Natural killer cell (primary cell): ENCODE data around the gene COMMD1. TPM values are rescaled to one million over a fixed set of nuclear protein-coding genes. Genes with fewer than 3 reads are reported as not detected.
A peak's percentile ranks its signal among the peaks of the same experiment; 100 is the strongest.

Experiments
- ATAC-seq, 3 donors: fragments of 150-1000 bp in 2 of 3; fragments of 200-7000 bp in 1 of 3; cut with Tn5 transposase; 1 replicate in 1 of 3; 2 replicates in 2 of 3; pipeline ENCODE4 v1.10.0; 2021; ENCODE audit warnings: mild to moderate bottlenecking in 2 of 3, moderate library complexity in 2 of 3
- DNase-seq, 2 donors: peaks; one replicate each; pipeline versions ENCODE4 v3.0.0 to v3.0.0-alpha.2; 2013 to 2021; ENCODE audit warnings: mixed read lengths in 1 of 2
- H3K27ac ChIP-seq: one replicate; pipeline ENCODE4 v1.5.1; 2013; ENCODE audit warnings: mild to moderate bottlenecking, low read length
- H3K27me3 ChIP-seq: one replicate; pipeline ENCODE4 v1.6.1; 2013; ENCODE audit warnings: low read length; ENCODE audit not compliant: control insufficient read depth, insufficient read depth
- H3K36me3 ChIP-seq: one replicate; pipeline ENCODE4 v1.6.1; 2013; ENCODE audit warnings: low read length; ENCODE audit not compliant: control insufficient read depth, insufficient read depth
- H3K4me1 ChIP-seq: one replicate; pipeline ENCODE4 v1.6.1; 2013; ENCODE audit warnings: low read length; ENCODE audit not compliant: control insufficient read depth, insufficient read depth
- H3K4me3 ChIP-seq: one replicate; pipeline ENCODE4 v1.5.1; 2013; ENCODE audit warnings: low read length
- H3K9me3 ChIP-seq: one replicate; pipeline ENCODE4 v1.6.1; 2013; ENCODE audit warnings: low read length; ENCODE audit not compliant: control insufficient read depth, insufficient read depth
- H3K27ac Mint-ChIP-seq, 2 donors: one replicate each; pipeline ENCODE4 v1.8.0; 2022; ENCODE audit warnings: mild to moderate bottlenecking in 2 of 2, mixed read lengths in 2 of 2, moderate library complexity in 1 of 2
- H3K27me3 Mint-ChIP-seq, 2 donors: one replicate each; pipeline ENCODE4 v1.8.0; 2022; ENCODE audit warnings: low read depth in 2 of 2, mixed read lengths in 2 of 2
- H3K36me3 Mint-ChIP-seq: one replicate; pipeline ENCODE4 v1.8.0; 2022; ENCODE audit warnings: mixed read lengths
- H3K4me1 Mint-ChIP-seq, 2 donors: one replicate each; pipeline ENCODE4 v1.8.0; 2022; ENCODE audit warnings: mixed read lengths in 2 of 2
- H3K4me3 Mint-ChIP-seq: one replicate; pipeline ENCODE4 v1.8.0; 2022; ENCODE audit warnings: mild to moderate bottlenecking, moderate library complexity, mixed read lengths
- H3K9me3 Mint-ChIP-seq, 2 donors: one replicate each; pipeline ENCODE4 v1.8.0; 2022; ENCODE audit warnings: mixed read lengths in 2 of 2
- CTCF ChIP-seq: fragments of 200-600 bp; IDR thresholded peaks from one replicate; pipeline ENCODE4 v1.8.0; 2022; ENCODE audit warnings: antibody characterized with exemption
- WGBS: methylation state at CpG from one replicate; pipeline ENCODE4 v1.1.7; 2013; ENCODE audit warnings: missing lambda C conversion rate; ENCODE audit not compliant: insufficient coverage; 5-methylcytosine and 5-hydroxymethylcytosine counted together
- intact Hi-C: fragments of 100-400 bp; cut with micrococcal nuclease; formaldehyde crosslinking; loops from one replicate; pipeline ENCODE4 v1.14.2; 2022
- total RNA-seq, 4 donors: library from RNA; stranded (reverse); fragments of 120-200 nt in 1 of 4; gene quantifications; one replicate each; pipeline versions ENCODE4 v1.2.3 to v1.2.4, GENCODE V29; 2013 to 2022

COMMD1 gene
- total RNA-seq, 3 donors from 2014 or later (not counting 1 experiment from before 2014, with no cell fraction given): 24.3 to 36.7 (median 27.2) TPM

DNA sequence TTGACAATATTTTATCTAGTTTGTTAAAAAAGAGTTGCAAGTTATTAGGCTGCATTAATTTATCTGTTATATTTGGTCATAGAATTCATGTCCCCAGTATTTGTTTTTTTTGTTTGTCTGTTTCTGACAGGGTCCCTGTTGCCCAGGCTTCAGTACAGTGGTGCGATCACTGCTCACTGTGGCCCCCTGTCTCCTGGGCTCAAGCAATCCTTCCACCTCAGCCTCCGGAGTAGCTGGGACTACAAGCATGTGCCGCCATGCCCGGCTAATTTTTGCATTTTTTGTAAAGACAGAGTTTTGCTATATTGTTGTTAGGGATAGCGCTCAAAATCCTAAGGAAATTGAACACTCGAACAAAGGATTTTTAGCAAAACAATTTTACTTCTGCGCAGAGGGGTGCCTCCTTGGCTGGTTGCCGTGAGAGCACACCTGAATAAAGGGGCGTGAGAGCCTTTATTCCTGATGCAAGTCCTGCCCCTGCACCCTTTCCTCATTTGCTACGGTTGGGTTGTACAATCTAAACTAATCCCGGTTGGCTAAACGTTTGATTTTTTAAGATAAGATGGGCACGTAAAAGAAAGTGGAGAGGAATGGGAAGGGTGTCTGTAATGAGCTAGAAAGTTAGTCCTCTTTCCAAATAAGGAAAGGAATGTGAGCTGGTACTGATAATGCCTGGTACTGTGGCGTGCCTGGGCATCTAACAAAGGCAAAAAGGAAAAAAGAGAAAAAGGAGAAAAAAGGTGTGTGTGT lies 65.5 kb downstream of the COMMD1 start:
- H3K4me1 ChIP-seq: no peaks in the 10 kb centered on the region
- peaks cover 10 to 14% of the 10 kb centered on the region in 2 donors for H3K4me1 Mint-ChIP-seq
- no peaks in the 10 kb centered on the region for H3K36me3 ChIP-seq
- no peak overlapping the region for H3K27ac ChIP-seq
- H3K9me3 Mint-ChIP-seq: no peaks in the 10 kb centered on the region
- H3K27me3 ChIP-seq: no peaks in the 10 kb centered on the region
- DNase-seq: no peak
- intact Hi-C loops: no loop called here
- no peak overlapping the region for H3K4me3 ChIP-seq
- peak overlapping the region in 1 of 2 donors; percentile 26 for H3K27ac Mint-ChIP-seq
- ATAC-seq: no peak
- H3K27me3 Mint-ChIP-seq: no peaks in the 10 kb centered on the region
- no peak for TF ChIP-seq CTCF
- no peak overlapping the region for H3K4me3 Mint-ChIP-seq
- 95% methylated on average over 14 of the region's 14 CpGs for WGBS
- no peaks in the 10 kb centered on the region for H3K9me3 ChIP-seq
- H3K36me3 Mint-ChIP-seq: no peaks in the 10 kb centered on the region

- H3K27ac Mint-ChIP-seq: no peak overlapping the region
- Histone ChIP-seq H3K27ac (no peak overlapping the region), H3K27me3 (no peaks in the 10 kb centered on the region), H3K4me3 (no peak overlapping the region), H3K36me3 (no peaks in the 10 kb centered on the region), H3K9me3 (no peaks in the 10 kb centered on the region), H3K4me1 (no peaks in the 10 kb centered on the region)
- ATAC-seq: no peak
- DNase-seq: no peak
- H3K36me3 Mint-ChIP-seq: no peaks in the 10 kb centered on the region
- no peak overlapping the region for H3K4me3 Mint-ChIP-seq
- peaks cover 0 to 10% of the 10 kb centered on the region in 2 donors for H3K4me1 Mint-ChIP-seq
- no peak for TF ChIP-seq CTCF
- H3K9me3 Mint-ChIP-seq: no peaks in the 10 kb centered on the region
- intact Hi-C loops: no loop called here
- no peaks in the 10 kb centered on the region for H3K27me3 Mint-ChIP-seq
Observed at GRCh38 chr2:61978522-61978921, 73.0 kb downstream of the COMMD1 start.

- Mint-ChIP-seq H3K4me3 (no peak overlapping the region), H3K27me3 (no peaks in the 10 kb centered on the region), H3K4me1 (peaks cover 0 to 10% of the 10 kb centered on the region in 2 donors), H3K36me3 (no peaks in the 10 kb centered on the region), H3K9me3 (no peaks in the 10 kb centered on the region), H3K27ac (no peak overlapping the region)
- no peak for ATAC-seq
- no peak for TF ChIP-seq CTCF
- intact Hi-C loops: no loop called here
- Histone ChIP-seq H3K4me1 (no peaks in the 10 kb centered on the region), H3K36me3 (no peaks in the 10 kb centered on the region), H3K9me3 (no peaks in the 10 kb centered on the region), H3K27me3 (no peaks in the 10 kb centered on the region), H3K27ac (no peak overlapping the region), H3K4me3 (no peak overlapping the region)
- DNase-seq: no peak
- WGBS: 100% methylated on average over 1 of the region's 1 CpG
Observed at GRCh38 chr2:61980758-61981157, 75.3 kb downstream of the COMMD1 start.

- DNase-seq (no peak), ATAC-seq (no peak)
- Histone ChIP-seq H3K4me1 (no peaks in the 10 kb centered on the region), H3K9me3 (no peaks in the 10 kb centered on the region), H3K27ac (no peak overlapping the region), H3K27me3 (no peaks in the 10 kb centered on the region), H3K4me3 (no peak overlapping the region), H3K36me3 (no peaks in the 10 kb centered on the region)
- no peak for TF ChIP-seq CTCF
- Mint-ChIP-seq H3K27me3 (no peaks in the 10 kb centered on the region), H3K27ac (no peak overlapping the region), H3K4me1 (peaks cover 9 to 14% of the 10 kb centered on the region in 2 donors), H3K4me3 (no peak overlapping the region), H3K9me3 (no peaks in the 10 kb centered on the region), H3K36me3 (no peaks in the 10 kb centered on the region)
- 100% methylated on average over 1 of the region's 1 CpG for WGBS
- intact Hi-C loops: no loop called here
Observed at GRCh38 chr2:61984682-61985081, 79.2 kb downstream of the COMMD1 start.
